ENCODE results near the gene NOTCH3.

Gene NOTCH3

GRCh38 chr19:15241259-15241910 lies 40.6 kb upstream of the NOTCH3 start:
- no peak overlapping the region for H3K27ac Mint-ChIP-seq
- H3K36me3 Mint-ChIP-seq: peaks cover 5% of the 10 kb centered on the region
- H3K27me3 Mint-ChIP-seq: no peaks in the 10 kb centered on the region
- H3K9me3 Mint-ChIP-seq (ENCODE audit: low read depth): no peaks in the 10 kb centered on the region
- no peak overlapping the region for H3K4me3 Mint-ChIP-seq
- no peaks in the 10 kb centered on the region for H3K4me1 Mint-ChIP-seq (ENCODE audit: low read depth)

GRCh38 chr19:15240515-15240914 lies 39.7 kb upstream of the NOTCH3 start:
- H3K27ac Mint-ChIP-seq: no peak overlapping the region
- H3K4me3 Mint-ChIP-seq: no peak overlapping the region
- H3K4me1 Mint-ChIP-seq (ENCODE audit: low read depth): no peaks in the 10 kb centered on the region
- H3K9me3 Mint-ChIP-seq (ENCODE audit: low read depth): no peaks in the 10 kb centered on the region
- peaks cover 9% of the 10 kb centered on the region for H3K36me3 Mint-ChIP-seq
- no peaks in the 10 kb centered on the region for H3K27me3 Mint-ChIP-seq

- H3K36me3 Mint-ChIP-seq: peaks cover 9% of the 10 kb centered on the region
- H3K4me1 Mint-ChIP-seq (ENCODE audit: low read depth): peaks cover 2% of the 10 kb centered on the region
- H3K27ac Mint-ChIP-seq: no peak overlapping the region
Measured at GRCh38 chr19:15239337-15239949, 38.6 kb upstream of the NOTCH3 start.

GRCh38 chr19:15238639-15239155 lies 37.9 kb upstream of the NOTCH3 start:
- Mint-ChIP-seq H3K27ac (no peak overlapping the region), H3K4me1 (ENCODE audit: low read depth) (peaks cover 5% of the 10 kb centered on the region), H3K9me3 (ENCODE audit: low read depth) (no peaks in the 10 kb centered on the region), H3K36me3 (peaks cover 7% of the 10 kb centered on the region), H3K27me3 (peaks cover 4% of the 10 kb centered on the region), H3K4me3 (no peak overlapping the region)

More at GRCh38 chr19:15239337-15239949, 38.6 kb upstream of the NOTCH3 start:
- no peaks in the 10 kb centered on the region for H3K9me3 Mint-ChIP-seq (ENCODE audit: low read depth)
- peaks cover 2% of the 10 kb centered on the region for H3K27me3 Mint-ChIP-seq
- H3K4me3 Mint-ChIP-seq: no peak overlapping the region

GRCh38 chr19:15237759-15238638 lies 37.2 kb upstream of the NOTCH3 start:
- Mint-ChIP-seq H3K4me3 (no peak overlapping the region), H3K36me3 (peaks cover 6% of the 10 kb centered on the region), H3K27me3 (peaks cover 4% of the 10 kb centered on the region), H3K9me3 (ENCODE audit: low read depth) (no peaks in the 10 kb centered on the region), H3K27ac (no peak overlapping the region), H3K4me1 (ENCODE audit: low read depth) (peaks cover 8% of the 10 kb centered on the region)

GRCh38 chr19:15236886-15237285 lies 36.1 kb upstream of the NOTCH3 start:
- H3K4me1 Mint-ChIP-seq (ENCODE audit: low read depth): peaks cover 13% of the 10 kb centered on the region
- H3K36me3 Mint-ChIP-seq: peaks cover 6% of the 10 kb centered on the region
- no peaks in the 10 kb centered on the region for H3K9me3 Mint-ChIP-seq (ENCODE audit: low read depth)
- H3K4me3 Mint-ChIP-seq: no peak overlapping the region
- H3K27me3 Mint-ChIP-seq: peaks cover 4% of the 10 kb centered on the region
- H3K27ac Mint-ChIP-seq: no peak overlapping the region

- Mint-ChIP-seq H3K4me1 (ENCODE audit: low read depth) (peaks cover 13% of the 10 kb centered on the region), H3K9me3 (ENCODE audit: low read depth) (no peaks in the 10 kb centered on the region), H3K27ac (no peak overlapping the region), H3K36me3 (peaks cover 6% of the 10 kb centered on the region), H3K27me3 (peaks cover 5% of the 10 kb centered on the region), H3K4me3 (no peak overlapping the region)
Measured at GRCh38 chr19:15235781-15236180, 35.0 kb upstream of the NOTCH3 start.

GRCh38 chr19:15234431-15235130 lies 33.8 kb upstream of the NOTCH3 start:
- peaks cover 6% of the 10 kb centered on the region for H3K36me3 Mint-ChIP-seq
- no peaks in the 10 kb centered on the region for H3K9me3 Mint-ChIP-seq (ENCODE audit: low read depth)
- peaks cover 13% of the 10 kb centered on the region for H3K4me1 Mint-ChIP-seq (ENCODE audit: low read depth)
- no peak overlapping the region for H3K4me3 Mint-ChIP-seq
- peaks cover 7% of the 10 kb centered on the region for H3K27me3 Mint-ChIP-seq
- H3K27ac Mint-ChIP-seq: no peak overlapping the region

- Mint-ChIP-seq H3K27me3 (peaks cover 7% of the 10 kb centered on the region), H3K4me1 (ENCODE audit: low read depth) (peaks cover 13% of the 10 kb centered on the region), H3K4me3 (peak overlapping the region; percentile 13), H3K36me3 (peaks cover 4% of the 10 kb centered on the region), H3K27ac (no peak overlapping the region), H3K9me3 (ENCODE audit: low read depth) (no peaks in the 10 kb centered on the region)
Measured at GRCh38 chr19:15231271-15231670, 30.5 kb upstream of the NOTCH3 start.

GRCh38 chr19:15227261-15227660 lies 26.5 kb upstream of the NOTCH3 start:
- Mint-ChIP-seq H3K36me3 (no peaks in the 10 kb centered on the region), H3K27ac (no peak overlapping the region), H3K4me3 (no peak overlapping the region), H3K4me1 (ENCODE audit: low read depth) (peaks cover 16% of the 10 kb centered on the region), H3K9me3 (ENCODE audit: low read depth) (no peaks in the 10 kb centered on the region), H3K27me3 (peaks cover 9% of the 10 kb centered on the region)

GRCh38 chr19:15225760-15226159 lies 25.0 kb upstream of the NOTCH3 start:
- H3K4me1 Mint-ChIP-seq (ENCODE audit: low read depth): peaks cover 15% of the 10 kb centered on the region
- no peak overlapping the region for H3K27ac Mint-ChIP-seq
- no peak overlapping the region for H3K4me3 Mint-ChIP-seq
- peaks cover 6% of the 10 kb centered on the region for H3K27me3 Mint-ChIP-seq
- H3K36me3 Mint-ChIP-seq: no peaks in the 10 kb centered on the region
- no peaks in the 10 kb centered on the region for H3K9me3 Mint-ChIP-seq (ENCODE audit: low read depth)

- no peak overlapping the region for H3K27ac Mint-ChIP-seq
- peaks cover 5% of the 10 kb centered on the region for H3K27me3 Mint-ChIP-seq
- H3K36me3 Mint-ChIP-seq: no peaks in the 10 kb centered on the region
- peaks cover 15% of the 10 kb centered on the region for H3K4me1 Mint-ChIP-seq (ENCODE audit: low read depth)
- peak overlapping the region; percentile 87 for H3K4me3 Mint-ChIP-seq
- no peaks in the 10 kb centered on the region for H3K9me3 Mint-ChIP-seq (ENCODE audit: low read depth)
Measured at GRCh38 chr19:15223649-15224361, 23.0 kb upstream of the NOTCH3 start.

GRCh38 chr19:15222738-15223648 lies 22.2 kb upstream of the NOTCH3 start:
- peaks cover 5% of the 10 kb centered on the region for H3K27me3 Mint-ChIP-seq
- H3K27ac Mint-ChIP-seq: no peak overlapping the region
- H3K4me3 Mint-ChIP-seq: peak overlapping the region; percentile 87
- H3K4me1 Mint-ChIP-seq (ENCODE audit: low read depth): peaks cover 15% of the 10 kb centered on the region
- H3K9me3 Mint-ChIP-seq (ENCODE audit: low read depth): no peaks in the 10 kb centered on the region
- no peaks in the 10 kb centered on the region for H3K36me3 Mint-ChIP-seq

All from activated naive CD8-positive, alpha-beta T cell (primary cell).